Measurements from ENCODE around the gene GGA2.
A peak's percentile ranks its signal among the peaks of the same experiment; 100 is the strongest.

Gene GGA2

GRCh38 chr16:23509441-23509754 lies 896 bp downstream of the GGA2 start:
- H3K4me3 ChIP-seq (ENCODE audit: low read depth, low read length), result peak overlapping the region; percentile 65
- no peak for DNase-seq (ENCODE audit: low read depth)
- TF ChIP-seq CTCF (conservative IDR thresholded peaks at IDR 0.05; ENCODE audit: low read depth, low read length), result no peak

GRCh38 chr16:23508589-23509440 lies 1.5 kb downstream of the GGA2 start:
- peak overlapping the region; percentile 65 for H3K4me3 ChIP-seq (ENCODE audit: low read depth, low read length)
- no peak for TF ChIP-seq CTCF (conservative IDR thresholded peaks at IDR 0.05; ENCODE audit: low read depth, low read length)
- DNase-seq (ENCODE audit: low read depth), result peak; percentile 33

GRCh38 chr16:23506606-23506994 lies 3.7 kb downstream of the GGA2 start:
- no peak for TF ChIP-seq CTCF (conservative IDR thresholded peaks at IDR 0.05; ENCODE audit: low read depth, low read length)
- H3K4me3 ChIP-seq (ENCODE audit: low read depth, low read length), result no peak overlapping the region
- DNase-seq (ENCODE audit: low read depth), result no peak

GRCh38 chr16:23505671-23506605 lies 4.4 kb downstream of the GGA2 start:
- no peak overlapping the region for H3K4me3 ChIP-seq (ENCODE audit: low read depth, low read length)
- TF ChIP-seq CTCF (conservative IDR thresholded peaks at IDR 0.05; ENCODE audit: low read depth, low read length), result peak; percentile 32
- DNase-seq (ENCODE audit: low read depth), result peak; percentile 48

GRCh38 chr16:23505180-23505665 lies 5.1 kb downstream of the GGA2 start:
- DNase-seq (ENCODE audit: low read depth), result no peak
- TF ChIP-seq CTCF (conservative IDR thresholded peaks at IDR 0.05; ENCODE audit: low read depth, low read length), result no peak
- no peak overlapping the region for H3K4me3 ChIP-seq (ENCODE audit: low read depth, low read length)

- peak; percentile 97 for DNase-seq (ENCODE audit: low read depth)
- H3K4me3 ChIP-seq (ENCODE audit: low read depth, low read length), result no peak overlapping the region
- TF ChIP-seq CTCF (conservative IDR thresholded peaks at IDR 0.05; ENCODE audit: low read depth, low read length), result peak; percentile 42
These were observed 5.7 kb downstream of the GGA2 start for GRCh38 chr16:23504453-23505179.
